ENCODE results near the gene CDH19.

Gene CDH19

GRCh38 chr18:66571845-66572244 is 32.0 kb downstream of the CDH19 start:
- in situ Hi-C loops (cut with MboI; ENCODE audit: low sequenced_read_pairs) = no loop called here

GRCh38 chr18:66566616-66567015 is 37.3 kb downstream of the CDH19 start:
- in situ Hi-C loops (cut with MboI; ENCODE audit: low sequenced_read_pairs) = no loop called here

- in situ Hi-C loops (cut with MboI; ENCODE audit: low sequenced_read_pairs) = no loop called here
Observed at GRCh38 chr18:66564236-66564635, 39.7 kb downstream of the CDH19 start.

- in situ Hi-C loops (cut with MboI; ENCODE audit: low sequenced_read_pairs) = no loop called here
Observed at GRCh38 chr18:66562279-66562678, 41.6 kb downstream of the CDH19 start.

- in situ Hi-C loops (cut with MboI; ENCODE audit: low sequenced_read_pairs) = no loop called here
Observed at GRCh38 chr18:66560094-66560493, 43.8 kb downstream of the CDH19 start.

- in situ Hi-C loops (cut with MboI; ENCODE audit: low sequenced_read_pairs) = no loop called here
Observed at GRCh38 chr18:66558773-66559172, 45.1 kb downstream of the CDH19 start.

- in situ Hi-C loops (cut with MboI; ENCODE audit: low sequenced_read_pairs) = no loop called here
Observed at GRCh38 chr18:66557091-66557490, 46.8 kb downstream of the CDH19 start.

GRCh38 chr18:66555585-66555984 is 48.3 kb downstream of the CDH19 start:
- in situ Hi-C loops (cut with MboI; ENCODE audit: low sequenced_read_pairs) = no loop called here

GRCh38 chr18:66553824-66554223 is 50.1 kb downstream of the CDH19 start:
- in situ Hi-C loops (cut with MboI; ENCODE audit: low sequenced_read_pairs) = no loop called here

- in situ Hi-C loops (cut with MboI; ENCODE audit: low sequenced_read_pairs) = no loop called here
Observed at GRCh38 chr18:66550366-66550765, 53.5 kb downstream of the CDH19 start.

GRCh38 chr18:66548747-66549146 is 55.1 kb downstream of the CDH19 start:
- in situ Hi-C loops (cut with MboI; ENCODE audit: low sequenced_read_pairs) = no loop called here

GRCh38 chr18:66534110-66534509 is 69.8 kb downstream of the CDH19 start:
- in situ Hi-C loops (cut with MboI; ENCODE audit: low sequenced_read_pairs) = no loop called here

- in situ Hi-C loops (cut with MboI; ENCODE audit: low sequenced_read_pairs) = no loop called here
Observed at GRCh38 chr18:66533693-66534092, 70.2 kb downstream of the CDH19 start.

- in situ Hi-C loops (cut with MboI; ENCODE audit: low sequenced_read_pairs) = no loop called here
Observed at GRCh38 chr18:66523219-66523991, 80.5 kb downstream of the CDH19 start.

- in situ Hi-C loops (cut with MboI; ENCODE audit: low sequenced_read_pairs) = no loop called here
Observed at GRCh38 chr18:66513996-66514395, 89.9 kb downstream of the CDH19 start.

GRCh38 chr18:66511792-66512191 is 92.1 kb downstream of the CDH19 start:
- in situ Hi-C loops (cut with MboI; ENCODE audit: low sequenced_read_pairs) = no loop called here

- in situ Hi-C loops (cut with MboI; ENCODE audit: low sequenced_read_pairs) = no loop called here
Observed at GRCh38 chr18:66511289-66511688, 92.6 kb downstream of the CDH19 start.

- in situ Hi-C loops (cut with MboI; ENCODE audit: low sequenced_read_pairs) = no loop called here
Observed at GRCh38 chr18:66510357-66511045, 93.4 kb downstream of the CDH19 start.

- in situ Hi-C loops (cut with MboI; ENCODE audit: low sequenced_read_pairs) = no loop called here
Observed at GRCh38 chr18:66508937-66509336, 95.0 kb downstream of the CDH19 start.

- in situ Hi-C loops (cut with MboI; ENCODE audit: low sequenced_read_pairs) = no loop called here
Observed at GRCh38 chr18:66506178-66506577, 97.7 kb downstream of the CDH19 start.

GRCh38 chr18:66497351-66497750 is 106.5 kb downstream of the CDH19 start:
- in situ Hi-C loops (cut with MboI; ENCODE audit: low sequenced_read_pairs) = no loop called here

- in situ Hi-C loops (cut with MboI; ENCODE audit: low sequenced_read_pairs) = no loop called here
Observed at GRCh38 chr18:66495844-66496243, 108.0 kb downstream of the CDH19 start.

Data from HL-60/S4 (cell line).